ENCODE measurements around the gene CCDC15. TPM values are rescaled to one million over a fixed set of nuclear protein-coding genes. Genes with fewer than 3 reads are reported as not detected.

Gene CCDC15
- total and polyA plus RNA-seq, 8 donors = 0.31 to 15.6 (median 0.92) TPM

DNA sequence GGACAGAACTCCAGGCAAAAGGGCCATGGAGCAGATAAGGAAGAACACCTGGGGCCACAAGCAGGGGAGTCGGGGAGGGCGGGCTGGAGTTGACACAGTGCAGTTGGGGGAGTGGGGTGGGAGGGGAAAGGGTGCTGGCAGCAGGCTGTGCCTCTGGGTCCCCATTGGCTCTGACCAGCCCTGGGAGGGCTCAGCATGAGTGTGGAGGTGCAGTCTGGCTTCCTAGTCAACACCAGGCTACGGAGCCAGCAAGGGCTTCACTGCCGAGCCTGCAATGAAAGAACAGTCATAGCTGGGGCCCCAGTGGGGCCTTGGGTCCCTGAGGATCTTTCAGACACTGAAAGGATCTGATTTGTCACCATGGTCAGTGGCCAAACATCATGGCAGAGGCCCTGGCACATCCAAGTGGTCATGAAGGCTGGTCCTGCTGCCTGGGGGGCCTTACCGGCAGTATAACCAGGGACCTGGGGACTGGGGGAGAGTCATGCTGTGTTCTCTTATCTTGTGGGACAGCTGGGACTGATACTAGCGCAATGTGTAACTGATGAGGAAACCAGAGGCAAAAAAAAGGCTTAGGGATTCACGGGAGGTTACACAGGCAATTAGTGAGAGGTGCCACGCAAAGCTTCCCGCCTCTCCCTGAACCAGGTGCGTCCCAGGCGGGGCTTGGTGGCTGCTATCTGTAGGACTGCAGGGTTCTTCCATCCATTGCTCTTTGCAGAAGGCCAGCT lies 120.7 kb downstream of the CCDC15 start:
- Histone ChIP-seq H3K27me3 (peaks cover 0 to 11% (median 0%) of the 10 kb centered on the region in 3 donors), H3K27ac (no peak overlapping the region), H3K9me3 (no peaks in the 10 kb centered on the region), H3K4me3 (no peak overlapping the region), H3K4me1 (peaks cover 8 to 28% (median 15%) of the 10 kb centered on the region in 4 donors), H3K36me3 (no peaks in the 10 kb centered on the region)
- DNase-seq = peak in 1 of 2 donors; percentile 84
- intact Hi-C loops (cut with DNase I; ENCODE audit: low total_unique reads) = no loop called here
- 60 to 81% (median 68%) methylated on average over 10 to 11 of the region's 11 CpGs for WGBS, 5 donors
- TF ChIP-seq, protein P1, sequence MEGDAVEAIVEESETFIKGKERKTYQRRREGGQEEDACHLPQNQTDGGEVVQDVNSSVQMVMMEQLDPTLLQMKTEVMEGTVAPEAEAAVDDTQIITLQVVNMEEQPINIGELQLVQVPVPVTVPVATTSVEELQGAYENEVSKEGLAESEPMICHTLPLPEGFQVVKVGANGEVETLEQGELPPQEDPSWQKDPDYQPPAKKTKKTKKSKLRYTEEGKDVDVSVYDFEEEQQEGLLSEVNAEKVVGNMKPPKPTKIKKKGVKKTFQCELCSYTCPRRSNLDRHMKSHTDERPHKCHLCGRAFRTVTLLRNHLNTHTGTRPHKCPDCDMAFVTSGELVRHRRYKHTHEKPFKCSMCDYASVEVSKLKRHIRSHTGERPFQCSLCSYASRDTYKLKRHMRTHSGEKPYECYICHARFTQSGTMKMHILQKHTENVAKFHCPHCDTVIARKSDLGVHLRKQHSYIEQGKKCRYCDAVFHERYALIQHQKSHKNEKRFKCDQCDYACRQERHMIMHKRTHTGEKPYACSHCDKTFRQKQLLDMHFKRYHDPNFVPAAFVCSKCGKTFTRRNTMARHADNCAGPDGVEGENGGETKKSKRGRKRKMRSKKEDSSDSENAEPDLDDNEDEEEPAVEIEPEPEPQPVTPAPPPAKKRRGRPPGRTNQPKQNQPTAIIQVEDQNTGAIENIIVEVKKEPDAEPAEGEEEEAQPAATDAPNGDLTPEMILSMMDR (IDR thresholded peaks at IDR 0.05) = no peak
- TF ChIP-seq POLR2A (IDR thresholded peaks at IDR 0.05) (no peak), EP300 (IDR thresholded peaks at IDR 0.05) (no peak), POLR2AphosphoS5 (IDR thresholded peaks at IDR 0.05) (no peak)

DNA sequence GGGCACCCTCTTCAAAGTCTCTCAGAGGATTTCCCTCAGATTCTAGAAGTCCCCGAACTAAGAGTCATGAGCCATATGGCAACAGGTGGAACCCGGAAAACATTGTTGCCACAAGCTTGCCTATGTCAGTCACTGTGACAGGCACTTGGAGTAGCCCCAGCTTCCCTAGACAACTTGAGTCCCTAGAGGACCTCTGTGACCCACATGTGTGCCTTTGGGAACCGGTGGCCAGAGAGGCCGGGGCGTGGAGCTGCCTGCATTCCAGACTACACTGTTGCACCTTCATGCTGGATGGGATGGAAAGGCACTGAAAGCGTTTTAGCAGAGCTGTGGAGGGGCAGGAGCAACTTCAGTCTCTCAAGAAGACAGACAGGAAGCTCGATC lies 121.2 kb downstream of the CCDC15 start:
- DNase-seq = no peak
- TF ChIP-seq EP300 (IDR thresholded peaks at IDR 0.05) (no peak), POLR2A (IDR thresholded peaks at IDR 0.05) (no peak), POLR2AphosphoS5 (IDR thresholded peaks at IDR 0.05) (no peak)
- TF ChIP-seq, protein P1 (IDR thresholded peaks at IDR 0.05) = no peak
- Histone ChIP-seq H3K9me3 (no peaks in the 10 kb centered on the region), H3K36me3 (no peaks in the 10 kb centered on the region), H3K27ac (no peak overlapping the region), H3K4me3 (no peak overlapping the region), H3K27me3 (peaks cover 0 to 11% (median 0%) of the 10 kb centered on the region in 3 donors), H3K4me1 (peaks cover 8 to 23% (median 13%) of the 10 kb centered on the region in 4 donors)
- intact Hi-C loops (cut with DNase I; ENCODE audit: low total_unique reads) = no loop called here
- WGBS, 5 donors = 59 to 86% (median 72%) methylated on average over 6 to 7 of the region's 7 CpGs

DNA sequence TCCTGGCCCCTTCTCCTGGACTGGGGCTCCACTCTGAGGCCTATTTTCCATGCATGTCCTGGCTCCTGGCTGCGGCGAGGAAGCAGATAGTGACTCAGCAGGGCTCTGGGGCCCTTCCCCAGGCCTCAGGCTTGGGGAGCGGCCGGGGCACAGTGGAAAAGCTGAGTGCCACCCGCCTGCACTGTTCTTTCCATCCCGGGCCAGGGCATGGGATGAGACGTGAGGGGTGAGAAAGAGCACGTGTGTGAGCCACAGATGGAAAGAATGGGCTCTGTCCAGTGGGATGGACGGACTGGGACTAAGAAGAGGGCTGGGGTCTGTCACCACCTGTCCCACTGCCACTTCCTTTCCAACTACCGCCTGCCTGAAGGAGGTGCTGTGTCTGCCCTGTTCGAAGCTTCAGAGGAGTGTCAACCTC lies 121.9 kb downstream of the CCDC15 start:
- intact Hi-C loops (cut with DNase I; ENCODE audit: low total_unique reads) = no loop called here
- peak in 1 of 2 donors; percentile 49 for DNase-seq
- Histone ChIP-seq H3K4me1 (peaks cover 5 to 16% (median 9%) of the 10 kb centered on the region in 4 donors), H3K36me3 (no peaks in the 10 kb centered on the region), H3K27ac (no peak overlapping the region), H3K9me3 (no peaks in the 10 kb centered on the region), H3K27me3 (peaks cover 0 to 11% (median 0%) of the 10 kb centered on the region in 3 donors), H3K4me3 (no peak overlapping the region)
- WGBS, 5 donors = 68 to 83% (median 76%) methylated on average over 11 of the region's 11 CpGs
- no peak for TF ChIP-seq POLR2A (IDR thresholded peaks at IDR 0.05)
- TF ChIP-seq POLR2AphosphoS5 (IDR thresholded peaks at IDR 0.05) = no peak
- TF ChIP-seq, protein P1 (IDR thresholded peaks at IDR 0.05) = no peak
- no peak for TF ChIP-seq EP300 (IDR thresholded peaks at IDR 0.05)

DNA sequence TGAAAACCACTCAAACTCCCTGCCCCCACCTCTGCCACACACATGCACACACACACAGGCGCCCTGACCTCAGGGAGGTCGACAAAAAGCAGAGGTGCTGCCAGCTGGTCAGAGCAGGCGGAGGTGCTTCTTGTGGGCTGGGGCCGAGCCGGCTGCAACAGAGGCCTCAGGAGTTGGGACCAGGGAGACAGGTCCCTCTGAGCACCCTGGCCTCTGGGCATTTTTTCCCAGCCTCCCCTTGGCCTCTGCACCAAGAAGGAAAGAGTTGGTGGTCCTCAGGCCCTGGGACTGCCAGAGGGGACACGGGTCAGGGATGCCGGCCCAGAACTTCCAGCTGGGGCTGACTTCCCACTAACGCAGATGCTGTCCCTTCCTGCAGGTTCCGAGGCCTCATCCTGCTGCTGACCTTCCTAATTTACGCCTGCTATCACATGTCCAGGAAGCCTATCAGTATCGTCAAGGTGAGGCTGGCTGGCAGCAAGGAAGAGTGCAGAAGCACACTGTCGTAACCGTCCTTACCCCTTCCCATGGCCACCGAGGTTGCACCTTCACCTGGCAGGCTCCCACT lies 122.5 kb downstream of the CCDC15 start:
- DNase-seq = no peak
- Histone ChIP-seq H3K4me1 (peaks cover 0 to 10% (median 5%) of the 10 kb centered on the region in 4 donors), H3K9me3 (no peaks in the 10 kb centered on the region), H3K4me3 (no peak overlapping the region), H3K27me3 (peaks cover 0 to 16% (median 0%) of the 10 kb centered on the region in 3 donors), H3K27ac (no peak overlapping the region), H3K36me3 (no peaks in the 10 kb centered on the region)
- 76 to 90% (median 85%) methylated on average over 6 to 14 of the region's 14 CpGs for WGBS, 5 donors
- no peak for TF ChIP-seq POLR2A (IDR thresholded peaks at IDR 0.05)
- TF ChIP-seq POLR2AphosphoS5 (IDR thresholded peaks at IDR 0.05) = no peak
- TF ChIP-seq, protein P1 (IDR thresholded peaks at IDR 0.05) = no peak
- no peak for TF ChIP-seq EP300 (IDR thresholded peaks at IDR 0.05)
- intact Hi-C loops (cut with DNase I; ENCODE audit: low total_unique reads) = no loop called here

Data from stomach (tissue), 9 donors.